Duodenal mucosa (tissue), 2 donors: ENCODE data around the gene RPLP1.

Source experiments
- H3K27ac ChIP-seq: one replicate; pipeline ENCODE4 v1.7.0; 2013; ENCODE audit warnings: low read depth, low read length
- H3K27me3 ChIP-seq, 2 donors: one replicate each; pipeline ENCODE4 v1.7.0; 2013; ENCODE audit warnings: low read length in 2 of 2, control low read depth in 1 of 2; ENCODE audit not compliant: insufficient read depth in 2 of 2, control insufficient read depth in 1 of 2
- H3K36me3 ChIP-seq, 2 donors: one replicate each; pipeline ENCODE4 v1.7.0; 2013; ENCODE audit warnings: low read length in 2 of 2, control low read depth in 1 of 2; ENCODE audit not compliant: insufficient read depth in 2 of 2, control insufficient read depth in 1 of 2
- H3K4me1 ChIP-seq, 2 donors: one replicate each; pipeline ENCODE4 v1.7.0; 2013; ENCODE audit warnings: low read length in 2 of 2, control low read depth in 1 of 2; ENCODE audit not compliant: insufficient read depth in 2 of 2, control insufficient read depth in 1 of 2
- H3K4me3 ChIP-seq, 2 donors: one replicate each; pipeline ENCODE4 v1.7.0; 2013; ENCODE audit warnings: low read length in 2 of 2, low read depth in 1 of 2
- H3K9ac ChIP-seq, 2 donors: one replicate each; pipeline ENCODE4 v1.7.0; 2013; ENCODE audit warnings: low read length in 2 of 2, low read depth in 1 of 2
- H3K9me3 ChIP-seq, 2 donors: one replicate each; pipeline ENCODE4 v1.7.0; 2013; ENCODE audit warnings: low read length in 2 of 2, control low read depth in 1 of 2; ENCODE audit not compliant: control insufficient read depth in 1 of 2

The RPLP1 gene

DNA sequence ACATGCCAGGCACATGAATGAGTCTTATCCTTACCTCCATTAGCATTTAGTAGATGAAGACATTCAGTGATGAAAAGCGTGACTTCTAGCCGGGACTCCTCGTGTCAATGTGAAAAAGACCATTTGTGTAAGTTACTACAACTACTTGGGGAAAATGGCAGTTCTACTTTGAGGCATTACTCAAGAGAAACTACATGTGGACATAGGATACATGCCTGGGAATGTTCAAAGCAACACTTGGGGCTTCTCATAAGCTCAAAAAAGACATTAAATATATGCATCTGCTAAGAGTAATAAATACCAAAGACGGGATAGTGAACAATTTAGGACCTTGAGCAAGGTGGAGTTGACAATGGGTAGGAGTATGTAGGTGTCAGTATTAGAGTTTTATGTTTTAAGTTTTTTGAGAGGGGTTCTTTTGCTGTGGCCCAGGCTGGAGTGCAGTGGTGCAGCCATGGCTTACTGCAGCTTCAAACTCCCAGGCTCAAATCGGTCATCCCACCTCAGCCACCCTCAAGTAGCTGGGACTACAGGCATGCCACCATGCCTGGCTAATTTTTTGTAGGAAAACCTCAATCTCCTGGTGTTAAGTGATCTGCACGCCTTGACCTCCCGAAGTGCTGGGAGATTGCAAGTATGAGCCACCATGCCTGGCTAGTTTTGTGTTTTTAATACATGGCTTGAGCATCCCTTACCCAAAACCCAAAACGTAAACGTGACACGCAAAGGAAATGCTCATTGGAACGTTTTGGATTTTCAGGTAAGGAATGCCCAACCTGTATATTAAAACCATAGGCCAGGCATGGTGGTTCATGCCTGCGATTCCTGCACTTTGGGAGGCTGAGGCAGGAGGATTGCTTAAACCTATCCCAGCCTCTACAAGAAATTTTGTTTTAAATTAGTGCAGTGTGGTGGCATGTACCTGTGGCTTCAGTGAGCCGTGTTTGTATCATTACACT lies 3.9 kb downstream of the RPLP1 start:
- H3K9ac ChIP-seq: no peak overlapping the region
- H3K4me1 ChIP-seq: peaks cover 16 to 21% of the 10 kb centered on the region in 2 donors
- H3K9me3 ChIP-seq: no peaks in the 10 kb centered on the region
- peaks cover 16 to 30% of the 10 kb centered on the region in 2 donors for H3K36me3 ChIP-seq
- no peak overlapping the region for H3K4me3 ChIP-seq
- no peaks in the 10 kb centered on the region for H3K27me3 ChIP-seq
- no peak overlapping the region for H3K27ac ChIP-seq

DNA sequence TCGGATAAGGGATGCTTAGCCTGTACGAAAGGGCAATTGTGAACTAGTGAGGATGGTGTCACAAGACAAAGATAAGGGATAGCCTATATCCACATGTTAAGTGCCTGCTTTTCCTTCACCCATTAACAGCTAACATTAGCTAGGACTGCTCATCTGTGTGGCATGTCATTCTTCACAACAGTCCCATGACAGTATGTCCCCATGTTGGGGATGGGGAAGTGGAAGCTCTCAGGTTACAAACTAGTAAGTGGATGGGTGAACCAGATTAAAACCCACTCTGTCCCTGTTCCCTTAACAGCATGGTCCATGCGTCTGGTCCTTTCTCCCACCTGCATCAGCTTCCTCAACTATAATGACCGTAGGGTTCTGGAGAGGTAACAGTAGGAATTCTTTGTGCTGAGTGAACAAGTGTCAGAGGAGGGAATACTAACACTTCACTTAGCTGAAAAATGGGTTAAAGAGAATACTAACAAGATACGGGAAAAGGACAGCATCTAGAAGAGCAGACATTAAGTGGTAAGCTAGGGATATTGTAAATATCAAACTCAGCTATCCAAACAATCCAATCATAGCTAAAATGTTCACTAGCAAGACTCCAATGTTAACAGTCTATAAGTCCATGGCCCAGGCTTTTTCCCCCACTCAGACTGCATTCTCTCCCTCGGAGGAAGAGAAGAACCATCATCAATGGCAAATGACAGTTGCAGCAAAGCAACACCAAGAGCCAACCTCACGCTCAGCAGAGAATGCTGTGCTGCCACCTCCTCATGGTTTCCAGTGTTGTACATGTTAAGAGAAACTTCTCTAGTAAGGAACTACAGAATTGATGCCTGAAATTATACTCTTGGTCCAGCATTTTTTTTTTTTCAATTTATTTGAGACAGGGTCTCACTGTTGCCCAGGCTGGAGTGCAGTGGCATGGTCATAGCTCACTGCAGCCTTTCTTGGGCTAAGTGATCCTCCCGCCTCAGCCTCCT lies 5.0 kb downstream of the RPLP1 start:
- Histone ChIP-seq H3K9ac (no peak overlapping the region), H3K27ac (no peak overlapping the region), H3K27me3 (no peaks in the 10 kb centered on the region), H3K9me3 (no peaks in the 10 kb centered on the region), H3K36me3 (peaks cover 16 to 30% of the 10 kb centered on the region in 2 donors), H3K4me1 (peaks cover 16 to 21% of the 10 kb centered on the region in 2 donors), H3K4me3 (no peak overlapping the region)

DNA sequence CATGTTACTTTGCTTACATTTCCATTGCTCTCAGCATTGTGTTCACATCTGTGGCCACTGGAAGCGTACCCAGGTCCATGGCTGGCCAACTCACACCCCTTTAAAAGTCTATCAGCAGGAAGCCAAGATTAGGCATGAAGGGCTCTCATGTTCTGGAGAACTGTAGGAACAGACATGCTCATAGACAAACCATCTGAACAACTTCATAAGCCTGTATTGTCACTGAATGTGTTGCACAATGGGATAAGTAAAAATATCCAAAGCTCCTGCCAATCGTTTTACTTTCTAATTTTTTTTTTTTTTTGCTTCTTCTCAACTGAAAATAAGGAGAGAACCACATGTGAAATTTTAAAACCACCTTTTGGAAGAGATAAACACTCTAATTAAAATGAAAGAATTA lies 6.4 kb downstream of the RPLP1 start:
- Histone ChIP-seq H3K4me1 (peaks cover 15 to 25% of the 10 kb centered on the region in 2 donors), H3K36me3 (peaks cover 16 to 30% of the 10 kb centered on the region in 2 donors), H3K27ac (no peak overlapping the region), H3K9ac (no peak overlapping the region), H3K9me3 (no peaks in the 10 kb centered on the region), H3K4me3 (no peak overlapping the region), H3K27me3 (no peaks in the 10 kb centered on the region)

DNA sequence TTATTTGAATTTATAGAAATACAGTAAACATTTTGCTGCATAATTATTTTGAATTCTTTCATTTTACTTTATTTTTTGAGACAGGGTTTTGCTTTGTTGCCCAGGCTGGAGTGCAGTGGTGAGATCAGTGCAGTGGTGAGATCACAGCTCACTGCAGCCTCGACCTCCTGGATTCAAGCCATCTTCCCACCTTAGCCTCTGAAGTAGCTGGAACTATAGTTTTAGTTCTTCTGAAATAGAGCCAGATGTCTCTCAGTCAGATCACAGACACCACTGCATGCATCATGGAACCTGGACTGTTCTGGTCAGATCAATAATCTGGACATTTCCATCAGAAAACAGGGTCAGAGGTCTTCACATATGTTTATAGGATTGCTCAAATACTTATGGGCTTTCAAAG lies 7.9 kb downstream of the RPLP1 start:
- Histone ChIP-seq H3K4me3 (no peak overlapping the region), H3K9me3 (no peaks in the 10 kb centered on the region), H3K9ac (no peak overlapping the region), H3K27ac (no peak overlapping the region), H3K36me3 (peaks cover 14 to 25% of the 10 kb centered on the region in 2 donors), H3K4me1 (peaks cover 5 to 11% of the 10 kb centered on the region in 2 donors), H3K27me3 (no peaks in the 10 kb centered on the region)

DNA sequence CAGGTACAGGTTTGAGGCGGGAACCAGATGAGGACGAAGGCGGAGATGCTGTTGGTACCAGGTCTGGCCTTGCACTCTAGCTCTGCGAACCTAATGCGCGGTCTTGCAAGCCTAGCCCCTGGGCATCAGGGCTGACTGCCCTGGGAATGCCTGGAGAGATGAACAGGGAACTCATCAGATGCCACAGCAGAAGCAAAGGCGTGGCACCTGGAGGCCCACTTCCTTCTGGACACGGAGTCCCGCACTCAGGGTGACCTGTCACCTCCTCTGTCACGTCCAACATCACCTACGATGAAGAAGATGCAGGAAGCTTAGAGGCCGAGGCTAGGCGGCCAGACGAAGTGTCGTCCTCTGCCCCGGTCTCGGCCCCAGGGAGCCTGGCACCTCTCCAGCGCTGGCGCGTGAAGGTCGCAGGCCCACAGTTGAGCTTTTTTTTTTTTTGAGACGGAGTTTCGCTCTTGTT lies 9.4 kb downstream of the RPLP1 start:
- Histone ChIP-seq H3K9ac (peak overlapping the region; percentile 75 to 86), H3K27me3 (no peaks in the 10 kb centered on the region), H3K4me3 (peak overlapping the region; percentile 69 to 70), H3K27ac (peak overlapping the region; percentile 20), H3K9me3 (no peaks in the 10 kb centered on the region), H3K4me1 (peaks cover 5 to 10% of the 10 kb centered on the region in 2 donors), H3K36me3 (peaks cover 0 to 10% of the 10 kb centered on the region in 2 donors)

DNA sequence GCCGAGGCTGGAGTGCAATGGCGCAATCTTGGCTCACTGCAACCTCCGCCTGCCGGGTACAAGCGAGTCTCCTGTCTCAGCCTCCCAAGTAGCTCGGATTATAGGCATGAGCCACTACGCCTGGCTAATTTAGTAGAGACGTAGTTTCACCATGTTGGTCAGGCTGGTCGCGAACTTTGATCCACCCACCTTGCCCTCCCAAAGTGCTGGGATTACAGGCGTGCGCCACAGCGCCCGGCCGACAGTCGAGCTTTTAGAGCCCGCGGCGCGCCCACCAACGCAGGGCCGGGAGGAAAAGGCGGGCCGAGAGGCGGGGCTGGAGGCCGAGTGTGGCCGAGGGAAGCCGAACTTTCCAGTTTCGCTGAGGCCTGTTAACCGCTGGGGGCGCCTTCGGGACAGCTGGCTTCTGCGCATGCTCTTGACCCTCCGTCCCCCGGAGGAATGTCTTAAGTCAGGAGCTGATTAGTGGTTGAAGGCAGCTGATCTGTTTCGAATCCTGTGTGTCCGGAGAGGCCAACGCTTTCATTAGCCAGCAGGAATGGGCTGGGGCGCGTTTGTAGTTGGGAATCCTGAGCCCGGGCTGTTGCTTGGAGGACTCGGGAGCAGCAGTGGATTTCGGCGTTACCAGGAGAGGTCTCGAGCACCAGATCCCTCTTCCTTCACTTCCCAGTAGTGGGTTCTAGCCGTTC lies 10.0 kb downstream of the RPLP1 start:
- Histone ChIP-seq H3K27me3 (no peaks in the 10 kb centered on the region), H3K4me1 (peaks cover 10 to 13% of the 10 kb centered on the region in 2 donors), H3K9me3 (no peaks in the 10 kb centered on the region), H3K36me3 (peaks cover 0 to 4% of the 10 kb centered on the region in 2 donors), H3K4me3 (peak overlapping the region; percentile 69 to 70), H3K27ac (peak overlapping the region; percentile 63), H3K9ac (peak overlapping the region; percentile 75 to 86)

DNA sequence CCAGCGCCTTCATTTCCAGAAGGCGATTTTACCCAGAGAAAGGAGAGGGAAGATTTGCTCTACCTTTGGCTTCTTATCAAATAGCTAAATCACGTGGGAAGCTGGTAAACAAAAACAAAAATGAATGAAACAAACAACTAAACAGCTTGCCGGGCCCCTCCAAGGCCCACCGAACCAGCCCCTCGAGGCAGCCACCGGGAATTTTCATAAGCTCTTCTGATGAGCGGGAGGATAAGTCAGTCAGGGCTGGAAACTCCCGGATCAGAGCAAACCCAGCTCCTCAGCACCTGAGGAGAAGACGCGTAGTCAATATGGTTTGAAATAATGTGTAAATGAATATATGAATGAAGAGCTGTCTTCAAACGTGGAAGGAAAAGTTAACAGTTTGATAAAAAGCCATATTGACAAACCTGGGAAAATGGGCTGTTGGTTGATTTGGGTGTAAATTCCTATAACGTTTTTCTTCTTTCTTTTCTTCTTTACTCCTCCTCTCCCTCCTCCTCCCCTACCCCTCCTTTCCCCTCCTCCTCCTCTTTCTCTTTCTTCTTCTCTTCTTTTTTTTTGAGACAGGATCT lies 10.7 kb downstream of the RPLP1 start:
- H3K4me3 ChIP-seq: peak overlapping the region; percentile 69 to 70
- peak overlapping the region; percentile 63 for H3K27ac ChIP-seq
- H3K9me3 ChIP-seq: no peaks in the 10 kb centered on the region
- H3K36me3 ChIP-seq: no peaks in the 10 kb centered on the region
- H3K9ac ChIP-seq: peak overlapping the region; percentile 75 to 86
- no peaks in the 10 kb centered on the region for H3K27me3 ChIP-seq
- H3K4me1 ChIP-seq: peaks cover 12 to 17% of the 10 kb centered on the region in 2 donors

DNA sequence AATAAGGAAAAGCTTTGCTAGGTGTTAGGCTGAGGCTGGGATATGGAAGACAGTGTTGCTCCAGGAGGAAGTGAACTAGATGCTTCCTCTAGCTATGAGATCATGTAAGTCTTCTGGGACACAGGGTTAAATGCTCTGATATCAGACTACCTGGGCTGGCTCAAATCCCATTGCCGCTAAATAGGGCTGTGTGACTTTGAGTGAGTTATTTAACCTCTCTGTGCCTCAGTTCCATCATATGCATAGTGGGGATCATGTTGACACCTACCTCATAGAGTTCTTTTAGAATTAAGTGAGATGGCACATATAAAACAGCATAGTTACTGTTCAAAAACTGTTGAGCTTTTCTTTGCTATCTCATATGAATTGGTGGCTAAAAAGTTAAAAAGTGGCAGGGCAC lies 12.6 kb downstream of the RPLP1 start:
- H3K27me3 ChIP-seq: no peaks in the 10 kb centered on the region
- H3K9ac ChIP-seq: no peak overlapping the region
- H3K27ac ChIP-seq: no peak overlapping the region
- H3K36me3 ChIP-seq: no peaks in the 10 kb centered on the region
- H3K9me3 ChIP-seq: no peaks in the 10 kb centered on the region
- H3K4me1 ChIP-seq: peaks cover 22 to 23% of the 10 kb centered on the region in 2 donors
- H3K4me3 ChIP-seq: no peak overlapping the region

DNA sequence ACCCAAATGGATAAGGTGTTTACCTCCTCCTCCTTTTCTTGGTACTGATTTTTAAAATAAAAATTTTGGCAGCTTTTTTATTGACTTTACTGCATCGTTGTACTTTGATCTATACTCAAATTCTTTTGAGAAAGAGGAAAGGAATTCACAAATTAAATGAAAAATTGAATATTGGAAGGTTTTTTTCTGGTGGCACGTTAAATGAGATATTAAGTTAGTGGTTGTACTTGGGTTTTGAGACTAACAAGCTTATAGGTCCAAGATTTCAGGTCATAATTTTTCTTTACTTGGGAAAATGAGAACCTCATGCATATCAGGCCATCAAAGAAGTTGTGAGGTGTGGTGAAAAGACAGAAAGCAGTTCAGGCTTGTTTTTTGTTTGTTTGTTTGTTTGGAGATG lies 14.1 kb downstream of the RPLP1 start:
- Histone ChIP-seq H3K9me3 (no peaks in the 10 kb centered on the region), H3K9ac (no peak overlapping the region), H3K27ac (no peak overlapping the region), H3K4me1 (peaks cover 21 to 23% of the 10 kb centered on the region in 2 donors), H3K4me3 (no peak overlapping the region), H3K36me3 (no peaks in the 10 kb centered on the region), H3K27me3 (no peaks in the 10 kb centered on the region)
